ENCODE measurements around the gene SF3B2.

SF3B2 gene

GRCh38 chr11:66101066-66101464 is 48.9 kb downstream of the SF3B2 start:
- H3K36me3 ChIP-seq (replicated peaks; ENCODE audit: low read depth, low read length) = no peaks in the 10 kb centered on the region
- H3K4me1 ChIP-seq (ENCODE audit: low read length) = 0 out of 2 replicates have a peak, but pooled peaks cover 4% of the 10 kb centered on the region
- H3K9ac ChIP-seq (ENCODE audit: low read length) = no peak overlapping the region
- no peak for TF ChIP-seq EZH2phosphoT487 (IDR thresholded peaks at IDR 0.05; ENCODE audit: low read depth)
- TF ChIP-seq, protein P1, sequence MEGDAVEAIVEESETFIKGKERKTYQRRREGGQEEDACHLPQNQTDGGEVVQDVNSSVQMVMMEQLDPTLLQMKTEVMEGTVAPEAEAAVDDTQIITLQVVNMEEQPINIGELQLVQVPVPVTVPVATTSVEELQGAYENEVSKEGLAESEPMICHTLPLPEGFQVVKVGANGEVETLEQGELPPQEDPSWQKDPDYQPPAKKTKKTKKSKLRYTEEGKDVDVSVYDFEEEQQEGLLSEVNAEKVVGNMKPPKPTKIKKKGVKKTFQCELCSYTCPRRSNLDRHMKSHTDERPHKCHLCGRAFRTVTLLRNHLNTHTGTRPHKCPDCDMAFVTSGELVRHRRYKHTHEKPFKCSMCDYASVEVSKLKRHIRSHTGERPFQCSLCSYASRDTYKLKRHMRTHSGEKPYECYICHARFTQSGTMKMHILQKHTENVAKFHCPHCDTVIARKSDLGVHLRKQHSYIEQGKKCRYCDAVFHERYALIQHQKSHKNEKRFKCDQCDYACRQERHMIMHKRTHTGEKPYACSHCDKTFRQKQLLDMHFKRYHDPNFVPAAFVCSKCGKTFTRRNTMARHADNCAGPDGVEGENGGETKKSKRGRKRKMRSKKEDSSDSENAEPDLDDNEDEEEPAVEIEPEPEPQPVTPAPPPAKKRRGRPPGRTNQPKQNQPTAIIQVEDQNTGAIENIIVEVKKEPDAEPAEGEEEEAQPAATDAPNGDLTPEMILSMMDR (IDR thresholded peaks at IDR 0.05; ENCODE audit: low read depth, low read length) = no peak
- no peaks in the 10 kb centered on the region for H3K79me2 ChIP-seq (ENCODE audit: low read length)
- H3K4me3 ChIP-seq (ENCODE audit: low read length) = no peak overlapping the region
- H4K20me1 ChIP-seq (ENCODE audit: insufficient read depth, low read length) = no peaks in the 10 kb centered on the region
- no peaks in the 10 kb centered on the region for H3K9me3 ChIP-seq (ENCODE audit: insufficient read depth, low read length)
- H2AFZ ChIP-seq (ENCODE audit: low read depth, low read length) = no peak overlapping the region
- 0 out of 2 replicates have a peak overlapping the region, but pooled peaks have one; percentile 2 for H3K4me2 ChIP-seq (ENCODE audit: low read length)
- H3K27ac ChIP-seq (ENCODE audit: low read length) = no peak overlapping the region
- H3K27me3 ChIP-seq (ENCODE audit: low read depth, low read length) = no peaks in the 10 kb centered on the region

DNA sequence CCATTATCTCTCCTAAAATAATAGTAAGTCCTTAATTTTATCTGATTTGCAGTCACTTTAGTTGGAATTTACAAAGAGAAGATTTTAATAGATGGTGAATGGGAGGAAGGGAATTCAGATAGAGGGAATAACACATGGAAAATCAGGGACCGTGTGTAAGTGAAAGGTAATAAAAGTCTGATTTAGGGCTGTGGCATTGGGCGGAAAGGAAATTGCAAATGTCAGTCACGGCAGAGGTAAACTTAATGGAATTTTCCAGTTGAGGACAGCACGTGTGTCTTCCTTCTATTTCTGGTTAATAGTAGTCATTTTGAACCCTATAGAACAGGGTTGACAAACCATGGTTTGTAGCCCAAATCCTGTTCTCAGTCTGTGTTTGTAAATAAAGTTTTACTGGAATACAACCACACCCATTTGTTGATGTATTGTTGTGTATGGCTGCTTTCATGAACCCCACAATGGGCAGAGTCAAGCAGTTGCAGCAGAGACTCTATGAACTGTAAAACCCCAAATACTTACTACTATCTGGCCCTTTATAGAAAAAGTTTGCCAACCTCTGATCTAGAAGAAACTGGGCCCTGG is 52.0 kb downstream of the SF3B2 start:
- Histone ChIP-seq H3K4me3 (ENCODE audit: low read length) (no peak overlapping the region), H3K9ac (ENCODE audit: low read length) (no peak overlapping the region), H3K27me3 (ENCODE audit: low read depth, low read length) (no peaks in the 10 kb centered on the region), H2AFZ (ENCODE audit: low read depth, low read length) (no peak overlapping the region), H3K4me1 (ENCODE audit: low read length) (0 out of 2 replicates have a peak, but pooled peaks cover 4% of the 10 kb centered on the region), H4K20me1 (ENCODE audit: insufficient read depth, low read length) (no peaks in the 10 kb centered on the region), H3K27ac (ENCODE audit: low read length) (no peak overlapping the region), H3K79me2 (ENCODE audit: low read length) (no peaks in the 10 kb centered on the region), H3K9me3 (ENCODE audit: insufficient read depth, low read length) (no peaks in the 10 kb centered on the region), H3K36me3 (replicated peaks; ENCODE audit: low read depth, low read length) (no peaks in the 10 kb centered on the region), H3K4me2 (ENCODE audit: low read length) (no peak overlapping the region)
- TF ChIP-seq EZH2phosphoT487 (IDR thresholded peaks at IDR 0.05; ENCODE audit: low read depth) = no peak
- TF ChIP-seq, protein P1 (IDR thresholded peaks at IDR 0.05; ENCODE audit: low read depth, low read length) = no peak

GRCh38 chr11:66106786-66107599 is 54.8 kb downstream of the SF3B2 start:
- Histone ChIP-seq H3K4me3 (ENCODE audit: low read length) (no peak overlapping the region), H4K20me1 (ENCODE audit: insufficient read depth, low read length) (no peaks in the 10 kb centered on the region), H3K9me3 (ENCODE audit: insufficient read depth, low read length) (no peaks in the 10 kb centered on the region), H3K79me2 (ENCODE audit: low read length) (no peaks in the 10 kb centered on the region), H3K4me2 (ENCODE audit: low read length) (no peak overlapping the region), H3K4me1 (ENCODE audit: low read length) (peaks cover 10% of the 10 kb centered on the region), H3K9ac (ENCODE audit: low read length) (no peak overlapping the region), H3K27ac (ENCODE audit: low read length) (no peak overlapping the region), H3K36me3 (replicated peaks; ENCODE audit: low read depth, low read length) (no peaks in the 10 kb centered on the region), H2AFZ (ENCODE audit: low read depth, low read length) (no peak overlapping the region), H3K27me3 (ENCODE audit: low read depth, low read length) (no peaks in the 10 kb centered on the region)
- TF ChIP-seq EZH2phosphoT487 (IDR thresholded peaks at IDR 0.05; ENCODE audit: low read depth) = no peak
- TF ChIP-seq, protein P1 (IDR thresholded peaks at IDR 0.05; ENCODE audit: low read depth, low read length) = no peak
